Type B pancreatic cell (in vitro differentiated cells): Measurements from ENCODE around the gene AIG1. TPM values are rescaled to one million over a fixed set of nuclear protein-coding genes. Genes with fewer than 3 reads are reported as not detected.
"Not testable (repeated sequence)": the region's sequence is repeated elsewhere in the genome, so short reads cannot be mapped to it uniquely, and the experiment has no call there.

Experiments used
- DNase-seq: peaks from one replicate; pipeline ENCODE4 v3.0.0; 2021; ENCODE audit warnings: mixed read lengths; ENCODE audit not compliant: unreplicated experiment; ENCODE audit errors: extremely low spot score
- H3K27ac Mint-ChIP-seq: 2 replicates; pipeline ENCODE4 v1.8.0; 2021; ENCODE audit warnings: mild to moderate bottlenecking, mixed read lengths
- H3K27me3 Mint-ChIP-seq: 2 replicates; pipeline ENCODE4 v1.8.0; 2021; ENCODE audit warnings: mixed read lengths
- H3K36me3 Mint-ChIP-seq: 2 replicates; pipeline ENCODE4 v1.8.0; 2021; ENCODE audit warnings: mixed read lengths
- H3K4me1 Mint-ChIP-seq: one replicate; pipeline ENCODE4 v1.8.0; 2021; ENCODE audit warnings: mixed read lengths; ENCODE audit not compliant: unreplicated experiment
- H3K4me3 Mint-ChIP-seq: 2 replicates; pipeline ENCODE4 v1.8.0; 2021; ENCODE audit warnings: mild to moderate bottlenecking, mixed read lengths
- H3K9me3 Mint-ChIP-seq: 2 replicates; pipeline ENCODE4 v1.8.0; 2021; ENCODE audit warnings: mixed read lengths
- long read RNA-seq: library from polyadenylated mRNA; unstranded; transcript quantifications from one replicate; pipeline ENCODE4 v2.0.0, GENCODE V29; 2020
- total RNA-seq: library from RNA; stranded (reverse); gene quantifications from 2 replicates; pipeline ENCODE4 v1.2.1, GENCODE V29; 2021; ENCODE audit warnings: low replicate concordance
- TF ChIP-seq, protein P1 (sequence below): fragments of 200-600 bp; sonication (generic); conservative IDR thresholded peaks from 2 replicates; pipeline ENCODE4 v1.5.0; 2021; ENCODE audit warnings: antibody characterized with exemption, mild to moderate bottlenecking

AIG1 gene, protein sequence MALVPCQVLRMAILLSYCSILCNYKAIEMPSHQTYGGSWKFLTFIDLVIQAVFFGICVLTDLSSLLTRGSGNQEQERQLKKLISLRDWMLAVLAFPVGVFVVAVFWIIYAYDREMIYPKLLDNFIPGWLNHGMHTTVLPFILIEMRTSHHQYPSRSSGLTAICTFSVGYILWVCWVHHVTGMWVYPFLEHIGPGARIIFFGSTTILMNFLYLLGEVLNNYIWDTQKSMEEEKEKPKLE
- total RNA-seq: 34.3 and 37.8 TPM in 2 replicates
- long read RNA-seq, transcript AIG1-208 (4 exons, 3,393 nt): minor isoform, 15 of 168 reads
- long read RNA-seq, transcript AIG1-202 (6 exons, 1,395 nt): major isoform, 108 of 168 reads
- long read RNA-seq, partial matches to known transcripts: 10 of 168 reads
- long read RNA-seq, other reads (novel, unspliced or antisense): 29 of 168 reads

- peaks cover 35% of the 10 kb centered on the region for H3K4me1 Mint-ChIP-seq
- TF ChIP-seq, protein P1, sequence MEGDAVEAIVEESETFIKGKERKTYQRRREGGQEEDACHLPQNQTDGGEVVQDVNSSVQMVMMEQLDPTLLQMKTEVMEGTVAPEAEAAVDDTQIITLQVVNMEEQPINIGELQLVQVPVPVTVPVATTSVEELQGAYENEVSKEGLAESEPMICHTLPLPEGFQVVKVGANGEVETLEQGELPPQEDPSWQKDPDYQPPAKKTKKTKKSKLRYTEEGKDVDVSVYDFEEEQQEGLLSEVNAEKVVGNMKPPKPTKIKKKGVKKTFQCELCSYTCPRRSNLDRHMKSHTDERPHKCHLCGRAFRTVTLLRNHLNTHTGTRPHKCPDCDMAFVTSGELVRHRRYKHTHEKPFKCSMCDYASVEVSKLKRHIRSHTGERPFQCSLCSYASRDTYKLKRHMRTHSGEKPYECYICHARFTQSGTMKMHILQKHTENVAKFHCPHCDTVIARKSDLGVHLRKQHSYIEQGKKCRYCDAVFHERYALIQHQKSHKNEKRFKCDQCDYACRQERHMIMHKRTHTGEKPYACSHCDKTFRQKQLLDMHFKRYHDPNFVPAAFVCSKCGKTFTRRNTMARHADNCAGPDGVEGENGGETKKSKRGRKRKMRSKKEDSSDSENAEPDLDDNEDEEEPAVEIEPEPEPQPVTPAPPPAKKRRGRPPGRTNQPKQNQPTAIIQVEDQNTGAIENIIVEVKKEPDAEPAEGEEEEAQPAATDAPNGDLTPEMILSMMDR: no peak
- no peaks in the 10 kb centered on the region for H3K36me3 Mint-ChIP-seq
- peak within 1 kb of the TSS; percentile 100 for H3K27ac Mint-ChIP-seq
- peak within 1 kb of the TSS; percentile 97 for H3K4me3 Mint-ChIP-seq
- no peaks in the 10 kb centered on the region for H3K9me3 Mint-ChIP-seq
- H3K27me3 Mint-ChIP-seq: no peaks in the 10 kb centered on the region
- peak; percentile 77 for DNase-seq
Measured at GRCh38 chr6:143060806-143061596, at the start of gene AIG1. AIG1 (plus strand) TSS chr6:143060889; CDS start chr6:143060926, 37 bp downstream.

GRCh38 chr6:143014764-143015163, 45.9 kb upstream of the AIG1 start:
- no peak overlapping the region for H3K4me3 Mint-ChIP-seq
- H3K27ac Mint-ChIP-seq: no peak overlapping the region
- no peaks in the 10 kb centered on the region for H3K36me3 Mint-ChIP-seq
- H3K27me3 Mint-ChIP-seq: no peaks in the 10 kb centered on the region
- H3K9me3 Mint-ChIP-seq: no peaks in the 10 kb centered on the region
- no peaks in the 10 kb centered on the region for H3K4me1 Mint-ChIP-seq
- TF ChIP-seq, protein P1: no peak
- no peak for DNase-seq

GRCh38 chr6:143015300-143015706, 45.4 kb upstream of the AIG1 start:
- TF ChIP-seq, protein P1: no peak
- no peak for DNase-seq
- Mint-ChIP-seq H3K4me3 (no peak overlapping the region), H3K27ac (no peak overlapping the region), H3K36me3 (no peaks in the 10 kb centered on the region), H3K27me3 (no peaks in the 10 kb centered on the region), H3K4me1 (no peaks in the 10 kb centered on the region), H3K9me3 (no peaks in the 10 kb centered on the region)

DNA sequence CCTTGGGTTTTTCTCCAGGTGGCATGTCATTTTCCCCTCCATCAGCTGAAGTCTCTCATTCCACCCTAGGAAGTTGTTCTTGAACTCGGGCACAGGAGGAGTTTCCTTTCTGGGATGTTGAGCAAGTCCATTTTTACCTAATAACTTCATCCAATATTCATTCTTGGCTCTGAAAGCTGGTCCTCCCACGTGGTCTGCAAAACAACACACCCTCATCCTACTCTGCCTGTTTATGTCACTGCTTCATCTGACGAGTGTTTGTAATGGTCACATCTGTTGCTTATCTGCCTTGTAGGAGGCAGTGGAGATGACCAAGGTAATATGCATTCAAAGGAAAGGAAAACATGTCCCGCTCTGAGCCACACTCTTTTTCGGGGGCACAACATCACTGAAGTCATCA, 41.7 kb upstream of the AIG1 start:
- TF ChIP-seq, protein P1: no peak
- Mint-ChIP-seq H3K27me3 (no peaks in the 10 kb centered on the region), H3K36me3 (no peaks in the 10 kb centered on the region), H3K4me1 (no peaks in the 10 kb centered on the region), H3K9me3 (no peaks in the 10 kb centered on the region), H3K4me3 (no peak overlapping the region), H3K27ac (no peak overlapping the region)
- DNase-seq: no peak

DNA sequence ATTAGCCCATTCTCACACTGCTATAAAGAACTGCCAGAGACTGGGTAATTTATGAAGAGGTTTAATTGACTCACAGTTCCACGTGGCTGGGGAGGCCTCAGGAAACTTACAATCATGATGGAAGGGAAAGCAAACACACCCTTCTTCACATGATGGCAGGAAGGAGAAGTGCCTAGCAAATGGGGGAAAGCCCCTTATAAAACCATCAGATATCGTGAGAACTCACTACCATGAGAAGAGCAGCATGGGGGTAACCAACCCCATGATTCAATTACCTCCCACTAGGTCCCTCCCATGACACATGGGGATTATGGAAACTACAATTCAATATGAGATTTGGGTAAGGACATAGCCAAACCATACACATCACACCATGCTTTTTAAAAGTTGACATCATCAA, 39.8 kb upstream of the AIG1 start:
- not testable (repeated sequence) for H3K9me3 Mint-ChIP-seq, DNase-seq, H3K4me1 Mint-ChIP-seq, H3K27ac Mint-ChIP-seq, H3K36me3 Mint-ChIP-seq, H3K4me3 Mint-ChIP-seq, H3K27me3 Mint-ChIP-seq

GRCh38 chr6:143021543-143021942, 39.1 kb upstream of the AIG1 start:
- Mint-ChIP-seq H3K4me1 (no peaks in the 10 kb centered on the region), H3K4me3 (no peak overlapping the region), H3K27me3 (no peaks in the 10 kb centered on the region), H3K27ac (no peak overlapping the region), H3K9me3 (no peaks in the 10 kb centered on the region), H3K36me3 (no peaks in the 10 kb centered on the region)
- TF ChIP-seq, protein P1: no peak
- no peak for DNase-seq
